ENCODE data around the gene FAM3A. TPM values are rescaled to one million over a fixed set of nuclear protein-coding genes. Genes with fewer than 3 reads are reported as not detected.

FAM3A gene
- total and polyA plus RNA-seq, 9 of the 15 experiments (the other 6 are each of a cell fraction or from before 2014, with no cell fraction given) = 0.75 to 70.6 (median 27.0) TPM

GRCh38 chrX:154470914-154471568 lies 45.0 kb downstream of the FAM3A start:
- intact Hi-C loops (cut with micrococcal nuclease) = no loop called here
- H3K79me2 ChIP-seq (ENCODE audit: control insufficient read depth, insufficient read depth, low read length) = no peaks in the 10 kb centered on the region
- BruUV-seq (replicated peaks) = no TSS peak

GRCh38 chrX:154470434-154470833 lies 45.6 kb downstream of the FAM3A start:
- Histone ChIP-seq H3K36me3 (ENCODE audit: control insufficient read depth, insufficient read depth, low read length) (peaks cover 67% of the 10 kb centered on the region; the same call in 2 of the 3 replicates), H3K79me2 (ENCODE audit: control insufficient read depth, insufficient read depth, low read length) (no peaks in the 10 kb centered on the region), H3K4me3 (no peak overlapping the region), H3K27me3 (ENCODE audit: control insufficient read depth in 2 of 2, insufficient read depth in 2 of 2, low read length in 2 of 2) (no peaks in the 10 kb centered on the region), H4K20me1 (replicated peaks; ENCODE audit: control insufficient read depth, insufficient read depth, low read length) (no peaks in the 10 kb centered on the region), H2AFZ (ENCODE audit: low read depth, low read length) (no peak overlapping the region), H3K4me2 (ENCODE audit: insufficient read depth, low read length) (no peak overlapping the region), H3K9ac (ENCODE audit: insufficient read depth in 1 of 2, low read depth in 2 of 2, low read length in 2 of 2) (no peak overlapping the region; a peak in 1 of 4 replicates), H3K4me1 (replicated peaks in 1 of 2; ENCODE audit: control insufficient read depth in 2 of 2, insufficient read depth in 2 of 2, low read length in 2 of 2) (peaks cover 0 to 14% of the 10 kb centered on the region in 2 experiments; a peak in 2 of 5 replicates), H3K9me1 (ENCODE audit: control insufficient read depth, insufficient read depth, low read length) (no peaks in the 10 kb centered on the region), H3K9me3 (replicated peaks; ENCODE audit: control insufficient read depth, insufficient read depth, low read depth, low read length) (no peaks in the 10 kb centered on the region), H3K27ac (ENCODE audit: extremely low read depth, low read depth, low read length) (no peak overlapping the region)
- ChIA-PET POLR2A (interaction anchor here (1.1 kb wide), 1 partner anchor 8 kb away, joined by 4 read pairs; the partner anchor contains the start of gene LAGE3), CTCF (ENCODE audit: low intra/inter-chr PET ratio) (no interaction called here)
- BruUV-seq (replicated peaks) = no TSS peak
- 94% methylated on average over 5 of the region's 14 CpGs for WGBS (ENCODE audit: insufficient coverage, low coverage, missing lambda C conversion rate)
- no peak for ATAC-seq
- DNase-seq (ENCODE audit: extremely low read depth in 1 of 4, low spot score in 3 of 4) = no peak
- in situ Hi-C loops (cut with MboI) (no loop called here), intact Hi-C loops (cut with micrococcal nuclease) (no loop called here)
- no peak for FAIRE-seq
- TF ChIP-seq SAFB2 (IDR thresholded peaks at IDR 0.05; ENCODE audit: borderline replicate concordance, low read depth, low read length, severe bottlenecking) (no peak), ZNF395 (CRISPR knock-in tag; IDR thresholded peaks at IDR 0.05) (no peak), ZNF217 (CRISPR knock-in tag; IDR thresholded peaks at IDR 0.05) (no peak), ZMIZ1 (IDR thresholded peaks at IDR 0.05; ENCODE audit: low read depth in 2 of 2, low read length in 2 of 2) (no peak), GABPB2 (CRISPR knock-in tag; conservative IDR thresholded peaks at IDR 0.05) (no peak), RBBP5 (IDR thresholded peaks at IDR 0.05; ENCODE audit: borderline replicate concordance, insufficient read depth, low read length, poor library complexity, severe bottlenecking) (no peak), BCL6 (CRISPR knock-in tag; IDR thresholded peaks at IDR 0.05) (no peak), NR2F6 (CRISPR knock-in tag; IDR thresholded peaks at IDR 0.05) (no peak), TAL1 (IDR thresholded peaks at IDR 0.05) (no peak)

More at GRCh38 chrX:154470914-154471568, 45.0 kb downstream of the FAM3A start:
- H3K4me2 ChIP-seq (ENCODE audit: insufficient read depth, low read length) = no peak overlapping the region
- ChIA-PET CTCF (ENCODE audit: low intra/inter-chr PET ratio) (no interaction called here), POLR2A (interaction anchor here (1.1 kb wide), 1 partner anchor 7 kb away, joined by 4 read pairs; the partner anchor contains the start of gene LAGE3)
- H4K20me1 ChIP-seq (replicated peaks; ENCODE audit: control insufficient read depth, insufficient read depth, low read length) = no peaks in the 10 kb centered on the region
- FAIRE-seq (no peak), ATAC-seq (no peak), DNase-seq (ENCODE audit: extremely low read depth in 1 of 4, low spot score in 3 of 4) (no peak)
- H3K27me3 ChIP-seq (ENCODE audit: control insufficient read depth in 2 of 2, insufficient read depth in 2 of 2, low read length in 2 of 2) = no peaks in the 10 kb centered on the region
- H3K9me3 ChIP-seq (replicated peaks; ENCODE audit: control insufficient read depth, insufficient read depth, low read depth, low read length) = no peaks in the 10 kb centered on the region
- in situ Hi-C loops (cut with MboI) = no loop called here
- H3K9me1 ChIP-seq (ENCODE audit: control insufficient read depth, insufficient read depth, low read length) = no peaks in the 10 kb centered on the region
- no peak overlapping the region for H2AFZ ChIP-seq (ENCODE audit: low read depth, low read length)
- no peak overlapping the region for H3K27ac ChIP-seq (ENCODE audit: extremely low read depth, low read depth, low read length)
- H3K36me3 ChIP-seq (ENCODE audit: control insufficient read depth, insufficient read depth, low read length) = peaks cover 61% of the 10 kb centered on the region; the same call in 2 of the 3 replicates
- H3K4me1 ChIP-seq (replicated peaks in 1 of 2; ENCODE audit: control insufficient read depth in 2 of 2, insufficient read depth in 2 of 2, low read length in 2 of 2) = peaks cover 0 to 14% of the 10 kb centered on the region in 2 experiments; a peak in 2 of 5 replicates
- H3K4me3 ChIP-seq = no peak overlapping the region
- WGBS (ENCODE audit: insufficient coverage, low coverage, missing lambda C conversion rate) = 93% methylated on average over 16 of the region's 23 CpGs
- TF ChIP-seq BCOR (IDR thresholded peaks at IDR 0.05) (no peak), RBFOX2 (IDR thresholded peaks at IDR 0.05; ENCODE audit: low read depth, low read length) (0 out of 2 replicates have a peak, but pooled peaks have one; percentile 28)
- H3K9ac ChIP-seq (ENCODE audit: insufficient read depth in 1 of 2, low read depth in 2 of 2, low read length in 2 of 2) = no peak overlapping the region
